K562 (cell line): Measurements from ENCODE around the gene APOLD1. TPM values are rescaled to one million over a fixed set of nuclear protein-coding genes. Genes with fewer than 3 reads are reported as not detected.

Experiments used
- AFF4 ChIP-seq: sonication (generic); formaldehyde crosslinking; IDR thresholded peaks from 2 replicates; pipeline ENCODE4 v1.8.0; 2023; ENCODE audit warnings: mild to moderate bottlenecking, missing genetic modification reagents
- FUS ChIP-seq: fragments of 200-400 bp; formaldehyde crosslinking; optimal IDR thresholded peaks from 2 replicates; pipeline ENCODE3; 2017; ENCODE audit warnings: low read depth, low read length
- GTF3C2 ChIP-seq: IDR thresholded peaks from 3 replicates; pipeline ENCODE4 v1.6.1; 2011; ENCODE audit warnings: borderline replicate concordance, mild to moderate bottlenecking, moderate library complexity; ENCODE audit not compliant: insufficient read length; ENCODE audit errors: extremely low read depth
- RFX1 ChIP-seq: fragments of 450-650 bp; IDR thresholded peaks from 2 replicates; pipeline ENCODE4 v1.6.1; 2016; ENCODE audit warnings: mild to moderate bottlenecking, moderate library complexity
- SMARCA4 ChIP-seq: fragments of 450-650 bp; IDR thresholded peaks from 2 replicates; pipeline ENCODE4 v1.6.1; 2016
- SP2 ChIP-seq: IDR thresholded peaks from 2 replicates; pipeline ENCODE4 v1.6.1; 2011; ENCODE audit warnings: mild to moderate bottlenecking, low read depth, low read length, moderate library complexity; ENCODE audit not compliant: poor library complexity, severe bottlenecking; ENCODE audit errors: extremely low read depth
- ZBTB33 ChIP-seq: sonication (generic); formaldehyde crosslinking; IDR thresholded peaks from 2 replicates; pipeline ENCODE4 v1.8.1; 2023; ENCODE audit warnings: mild to moderate bottlenecking, missing genetic modification reagents
- ZBTB5 ChIP-seq: fragments of 450-650 bp; IDR thresholded peaks from 2 replicates; pipeline ENCODE4 v1.6.1; 2017; ENCODE audit warnings: antibody characterized with exemption
- ZNF639 ChIP-seq, 2 experiments: fragments of 200-800 bp in 1 of 2; sonication (Bioruptor generic) in 1 of 2; sonication (generic) in 1 of 2; formaldehyde crosslinking in 1 of 2; IDR thresholded peaks in 1 of 2; conservative IDR thresholded peaks in 1 of 2; 2 replicates each; pipeline versions ENCODE4 v1.5.0 to v1.6.1; 2016 to 2020; ENCODE audit warnings: missing compliant biosample characterization in 1 of 2, missing genetic modification characterization in 1 of 2, missing genetic modification reagents in 1 of 2
- polyA plus RNA-seq, 8 experiments: library from polyadenylated mRNA; depleted of rRNA in 4 of 8; stranded (reverse) in 5 of 8; unstranded in 3 of 8; fragments of >200 nt; fragmentation: Nextera tagmentation in 2 of 8; fragmentation: Illumina TruSeq in 1 of 8; extraction: Ambion mirVana in 2 of 8; extraction: Trizol in 1 of 8; gene quantifications; 2 replicates each; pipeline versions ENCODE4 v1.2.1 to v1.2.3, GENCODE V29; 2011 to 2014; ENCODE audit warnings: inconsistent platforms in 1 of 8, missing spikeins in 1 of 8
- total RNA-seq, 7 experiments: library from RNA; depleted of rRNA in 6 of 7; stranded (reverse); fragments of >200 nt in 6 of 7; fragmentation: Illumina TruSeq in 2 of 7; extraction: Trizol in 2 of 7; gene quantifications; 2 replicates each; pipeline versions ENCODE4 v1.2.1 to v1.2.3, GENCODE V29; 2011 to 2021; ENCODE audit warnings: low replicate concordance in 1 of 7

APOLD1 gene
- total and polyA plus RNA-seq, 9 of the 15 experiments (the other 6 are each of a cell fraction or from before 2014, with no cell fraction given) = 0.28 to 1.1 (median 0.61) TPM

- TF ChIP-seq ZBTB33 = peak; percentile 46; the same call in 1 of the 2 replicates
- no peak; the same call in 1 of the 2 replicates for TF ChIP-seq AFF4 (CRISPR knock-in tag)
- no peak for TF ChIP-seq GTF3C2
- peak in 1 of 2 experiments; percentile 48; a peak in 1 of 4 replicates for TF ChIP-seq ZNF639 (CRISPR knock-in tag; conservative IDR thresholded peaks at IDR 0.05 in 1 of 2, IDR thresholded peaks at IDR 0.05 in 1 of 2)
- no peak for TF ChIP-seq SP2
- TF ChIP-seq RFX1 = no peak
- no peak for TF ChIP-seq FUS
- TF ChIP-seq ZBTB5 = peak; percentile 52; the same call in 1 of the 2 replicates
- TF ChIP-seq SMARCA4 = peak; percentile 29; the same call in 1 of the 2 replicates
These were observed 1.5 kb downstream of the APOLD1 start (continued) for GRCh38 chr12:12786706-12787601.
